SK-N-MC (cell line): Measurements from ENCODE around the gene CDC34.

Experiments used
- EZH2 ChIP-seq: fragments of 200-600 bp; sonication (generic); IDR thresholded peaks from one replicate; pipeline ENCODE4 v1.6.1; 2017; ENCODE audit warnings: antibody characterized with exemption
- POLR2AphosphoS5 ChIP-seq: IDR thresholded peaks from 2 replicates; pipeline ENCODE4 v1.6.1; 2012; ENCODE audit warnings: mild to moderate bottlenecking, low read depth, low read length, borderline replicate concordance

DNA sequence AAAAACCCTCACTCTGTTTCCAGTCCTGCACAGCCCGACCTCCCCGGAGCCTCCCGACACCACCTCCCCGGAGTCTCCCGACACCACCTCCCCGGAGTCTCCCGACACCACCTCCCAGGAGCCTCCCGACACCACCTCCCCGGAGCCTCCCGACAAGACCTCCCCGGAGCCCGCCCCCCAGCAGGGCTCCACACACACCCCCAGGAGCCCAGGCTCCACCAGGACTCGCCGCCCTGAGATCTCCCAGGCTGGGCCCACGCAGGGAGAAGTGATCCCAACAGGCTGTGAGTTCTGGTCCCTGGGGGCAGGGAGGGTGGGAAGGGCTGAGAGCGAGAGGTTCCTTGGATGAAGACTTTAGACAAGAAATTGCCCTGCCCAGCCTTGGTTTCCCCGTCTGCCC is 29.9 kb upstream of the CDC34 start:
- TF ChIP-seq EZH2, result no peak
- TF ChIP-seq POLR2AphosphoS5, result no peak
